ENCODE measurements around the gene ZNF487. TPM values are rescaled to one million over a fixed set of nuclear protein-coding genes. Genes with fewer than 3 reads are reported as not detected.

Gene ZNF487
- total and polyA plus RNA-seq, 2 of the 13 experiments (the other 11 are each of a cell fraction or from before 2014, with no cell fraction given), result 7.4 to 8.8 TPM

DNA sequence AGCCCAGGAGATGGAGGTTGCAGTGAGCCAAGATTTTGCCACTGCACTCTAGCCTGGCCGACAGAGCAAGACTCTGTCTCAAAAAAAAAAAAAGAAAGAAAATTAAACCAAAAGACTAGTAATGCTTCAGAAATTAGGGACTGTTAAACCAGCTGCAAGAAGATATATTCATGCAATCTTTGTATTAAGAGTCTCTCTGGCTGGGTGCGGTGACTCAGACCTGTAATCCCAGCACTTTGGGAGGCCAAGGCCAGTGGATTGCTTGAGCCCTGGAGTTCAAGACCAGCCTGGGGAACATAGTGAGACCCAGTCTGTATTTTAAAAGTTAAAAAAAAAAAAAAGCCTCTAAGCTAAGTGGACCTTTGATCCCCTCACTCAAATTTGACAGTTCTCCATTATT is 25.4 kb upstream of the ZNF487 start:
- Histone ChIP-seq H3K4me2 (ENCODE audit: low read depth, low read length) (no peak overlapping the region), H3K27ac (ENCODE audit: extremely low read length, insufficient read depth, low read length) (peak overlapping the region; percentile 15), H2AFZ (ENCODE audit: low read length) (no peak overlapping the region), H3K9ac (ENCODE audit: insufficient read depth, low read depth, low read length) (no peak overlapping the region), H3K79me2 (ENCODE audit: insufficient read depth, low read length) (peaks cover 27% of the 10 kb centered on the region), H3K4me1 (ENCODE audit: insufficient read depth, low read length) (peaks cover 35% of the 10 kb centered on the region), H3K4me3 (replicated peaks in 1 of 3; ENCODE audit: insufficient read depth in 1 of 3, low read depth in 2 of 3, low read length in 3 of 3) (no peak overlapping the region), H3K9me3 (ENCODE audit: low read length) (no peaks in the 10 kb centered on the region), H3K36me3 (replicated peaks in 1 of 2; ENCODE audit: control insufficient read depth in 1 of 2, insufficient read depth in 2 of 2, low read length in 2 of 2) (no peaks in the 10 kb centered on the region), H4K20me1 (ENCODE audit: insufficient read depth, low read length) (peaks cover 12% of the 10 kb centered on the region), H3K27me3 (ENCODE audit: control insufficient read depth in 1 of 2, insufficient read depth in 2 of 2, low read length in 2 of 2) (no peaks in the 10 kb centered on the region; a peak in 1 of 5 replicates)
- 70% methylated on average over 2 of the region's 2 CpGs for WGBS (ENCODE audit: low lambda C conversion rate)
- ATAC-seq (no peak), DNase-seq (ENCODE audit: low spot score) (no peak), FAIRE-seq (no peak)
- POLR2A ChIA-PET, result interaction anchor here (1.1 to 1.2 kb wide), 3 partner anchors 9 to 23 kb away, joined by 3 read pairs; no protein-coding TSS in a partner anchor
- TF ChIP-seq ZNF33B (CRISPR knock-in tag; IDR thresholded peaks at IDR 0.05), result no peak
- 0 out of 2 replicates have a peak, but pooled peaks have one; percentile 36 for TF ChIP-seq FOSL2 (CRISPR knock-in tag; IDR thresholded peaks at IDR 0.05)
- TF ChIP-seq ZNF660 (CRISPR knock-in tag; IDR thresholded peaks at IDR 0.05; ENCODE audit: borderline replicate concordance, low read depth), result no peak
- no peak for TF ChIP-seq KDM4B (CRISPR knock-in tag; IDR thresholded peaks at IDR 0.05)
- TF ChIP-seq ZNF652 (CRISPR knock-in tag; IDR thresholded peaks at IDR 0.05; ENCODE audit: borderline replicate concordance, low read depth), result no peak
- CTCF ChIA-PET (ENCODE audit: low intra/inter-chr PET ratio, low total read pairs), result no interaction called here
- intact Hi-C loops (cut with micrococcal nuclease; ENCODE audit: unreplicated experiment), result no loop called here
- no TSS peak for BruUV-seq (replicated peaks)
- in situ Hi-C loops (cut with HindIII; ENCODE audit: extremely low pct_ligation_motif_present, low pct_unique_long_range_greater_than_20kb), result loop anchor here (25.0 kb wide), 1 partner anchor 1551 kb away; the partner anchor contains the start of gene RASSF4

DNA sequence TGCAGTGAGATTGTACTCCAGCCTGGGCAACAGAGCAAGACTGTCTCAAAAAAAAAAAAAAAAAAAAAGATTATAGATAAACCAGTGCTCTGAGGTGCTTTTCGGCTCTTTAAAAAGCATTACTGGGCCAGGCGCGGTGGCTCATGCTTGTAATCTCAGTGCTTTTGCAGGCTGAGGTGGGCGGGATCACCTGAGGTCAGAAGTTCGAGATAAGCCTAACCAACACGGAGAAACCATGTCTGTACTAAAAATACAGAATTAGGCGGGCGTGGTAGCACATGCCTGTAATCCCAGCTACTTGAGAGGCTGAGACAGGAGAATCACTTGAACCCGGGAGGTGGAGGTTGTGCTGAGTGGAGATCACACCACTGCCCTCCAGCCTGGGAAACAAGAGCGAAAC is 21.4 kb upstream of the ZNF487 start:
- Histone ChIP-seq H3K4me1 (ENCODE audit: insufficient read depth, low read length) (peaks cover 56% of the 10 kb centered on the region), H3K4me2 (ENCODE audit: low read depth, low read length) (no peak overlapping the region), H3K27me3 (ENCODE audit: control insufficient read depth in 1 of 2, insufficient read depth in 2 of 2, low read length in 2 of 2) (no peaks in the 10 kb centered on the region), H3K79me2 (ENCODE audit: insufficient read depth, low read length) (no peaks in the 10 kb centered on the region), H4K20me1 (ENCODE audit: insufficient read depth, low read length) (no peaks in the 10 kb centered on the region), H3K36me3 (replicated peaks in 1 of 2; ENCODE audit: control insufficient read depth in 1 of 2, insufficient read depth in 2 of 2, low read length in 2 of 2) (no peaks in the 10 kb centered on the region), H3K27ac (ENCODE audit: extremely low read length, insufficient read depth, low read length) (no peak overlapping the region), H3K9ac (ENCODE audit: insufficient read depth, low read depth, low read length) (no peak overlapping the region), H3K4me3 (replicated peaks in 1 of 3; ENCODE audit: insufficient read depth in 1 of 3, low read depth in 2 of 3, low read length in 3 of 3) (no peak overlapping the region), H3K9me3 (ENCODE audit: low read length) (no peaks in the 10 kb centered on the region), H2AFZ (ENCODE audit: low read length) (no peak overlapping the region)
- intact Hi-C loops (cut with micrococcal nuclease; ENCODE audit: unreplicated experiment) (no loop called here), in situ Hi-C loops (cut with HindIII; ENCODE audit: extremely low pct_ligation_motif_present, low pct_unique_long_range_greater_than_20kb) (loop anchor here (25.0 kb wide), 1 partner anchor 1547 kb away; the partner anchor contains the start of gene RASSF4)
- WGBS (ENCODE audit: low lambda C conversion rate), result 80% methylated on average over 10 of the region's 10 CpGs
- DNase-seq (ENCODE audit: low spot score), result no peak
- no peak for ATAC-seq
- no peak for FAIRE-seq
- no TSS peak for BruUV-seq (replicated peaks)
- CTCF ChIA-PET (ENCODE audit: low intra/inter-chr PET ratio, low total read pairs), result no interaction called here
- TF ChIP-seq ZNF552 (CRISPR knock-in tag; IDR thresholded peaks at IDR 0.05; ENCODE audit: borderline replicate concordance), result no peak
- TF ChIP-seq HMG20A (CRISPR knock-in tag; IDR thresholded peaks at IDR 0.05; ENCODE audit: borderline replicate concordance), result no peak
- POLR2A ChIA-PET, result no interaction called here

All from HepG2 (cell line).